HG03442 (cell line): Measurements from ENCODE around the gene ALG9.

Experiments used
- ATAC-seq: cut with Tn5 transposase; IDR thresholded peaks from one replicate; pipeline ENCODE4 v1.9.1; 2021; ENCODE audit warnings: mild to moderate bottlenecking, moderate library complexity; ENCODE audit not compliant: unreplicated experiment

Gene ALG9

DNA sequence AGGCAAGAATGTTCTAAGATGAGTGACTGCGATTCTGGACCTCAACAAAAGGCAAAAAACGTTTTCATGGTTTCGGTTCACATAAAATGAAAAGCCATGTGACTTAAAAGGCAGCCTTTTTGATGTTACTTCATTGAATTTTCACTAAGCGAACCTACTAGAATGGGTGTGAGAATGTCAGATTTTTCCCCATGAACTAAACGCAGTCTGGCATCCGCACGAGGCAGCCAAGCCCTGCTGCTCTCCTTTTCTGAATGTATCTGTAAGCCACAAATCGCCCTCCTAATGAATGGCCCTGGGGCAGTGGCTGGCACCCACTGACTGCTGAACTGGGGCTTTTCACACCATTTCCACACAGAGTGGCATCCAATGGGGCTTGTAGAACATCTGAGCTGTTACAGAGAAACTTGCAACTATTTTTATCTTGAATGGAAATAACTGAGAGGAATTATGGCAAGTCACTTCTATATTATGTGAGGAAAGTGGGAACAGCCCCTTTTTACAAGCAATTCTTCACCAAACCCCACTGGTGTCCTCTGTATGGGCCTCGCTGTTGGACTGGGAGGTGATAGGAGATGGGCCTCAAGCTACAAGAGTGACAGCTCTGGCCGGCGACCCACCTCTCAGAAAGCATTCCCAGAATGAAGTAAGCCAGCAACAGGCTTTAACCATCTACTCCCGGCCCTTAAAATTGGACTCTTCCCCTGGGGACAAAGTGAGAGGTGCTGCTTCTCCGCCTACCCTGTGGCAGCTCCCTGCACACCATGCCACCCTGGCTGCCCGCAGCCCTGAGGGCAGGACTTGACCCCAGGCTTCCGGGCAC, 134.5 kb downstream of the ALG9 start:
- ATAC-seq = no peak
